CD14-positive monocyte (primary cell): ENCODE measurements around the gene SYNE4. TPM values are rescaled to one million over a fixed set of nuclear protein-coding genes. Genes with fewer than 3 reads are reported as not detected.
A peak's percentile ranks its signal among the peaks of the same experiment; 100 is the strongest.

Source experiments
- DNase-seq, 3 donors: peaks; one replicate each; pipeline ENCODE4 v3.0.0-alpha.2; 2011 to 2022
- H2AFZ ChIP-seq: 2 replicates; pipeline ENCODE4 v1.6.0; 2012; ENCODE audit warnings: mild to moderate bottlenecking, low read depth, low read length, inconsistent platforms; ENCODE audit not compliant: insufficient read depth, poor library complexity, severe bottlenecking
- H3K27ac ChIP-seq, 2 donors: 1 replicate in 1 of 2; 2 replicates in 1 of 2; pipeline ENCODE4 v1.5.1; 2012 to 2013; ENCODE audit warnings: low read length in 2 of 2, control low read depth in 1 of 2, inconsistent platforms in 1 of 2, low read depth in 1 of 2, mild to moderate bottlenecking in 1 of 2
- H3K27me3 ChIP-seq, 2 donors: one replicate each; pipeline versions ENCODE4 v1.6.0 to v1.6.1; 2011 to 2013; ENCODE audit warnings: low read length in 2 of 2; ENCODE audit not compliant: control insufficient read depth in 2 of 2, insufficient read depth in 2 of 2
- H3K36me3 ChIP-seq, 2 donors: replicated peaks in 1 of 2; 1 replicate in 1 of 2; 2 replicates in 1 of 2; pipeline versions ENCODE4 v1.5.1 to v1.6.1; 2012 to 2013; ENCODE audit warnings: low read length in 2 of 2, control low read depth in 1 of 2, inconsistent platforms in 1 of 2, mild to moderate bottlenecking in 1 of 2; ENCODE audit not compliant: insufficient read depth in 2 of 2, control insufficient read depth in 1 of 2
- H3K4me1 ChIP-seq, 2 donors: 1 replicate in 1 of 2; 2 replicates in 1 of 2; pipeline versions ENCODE4 v1.5.1 to v1.6.1; 2012 to 2013; ENCODE audit warnings: low read length in 2 of 2, control low read depth in 1 of 2, inconsistent platforms in 1 of 2, mild to moderate bottlenecking in 1 of 2, moderate library complexity in 1 of 2; ENCODE audit not compliant: insufficient read depth in 2 of 2, control insufficient read depth in 1 of 2
- H3K4me2 ChIP-seq: replicated peaks from 2 replicates; pipeline ENCODE3; 2012; ENCODE audit warnings: low read length, moderate library complexity, mild to moderate bottlenecking; ENCODE audit not compliant: poor library complexity, severe bottlenecking; ENCODE audit errors: extremely low read depth
- H3K4me3 ChIP-seq, 3 experiments: fragments of 200-600 bp in 1 of 3; sonication (generic) in 1 of 3; replicated peaks in 1 of 3; 1 replicate in 2 of 3; 2 replicates in 1 of 3; pipeline ENCODE4 v1.5.1; 2011 to 2013; ENCODE audit warnings: low read length in 3 of 3, mild to moderate bottlenecking in 3 of 3, control low read depth in 2 of 3, low read depth in 2 of 3, inconsistent platforms in 1 of 3, moderate library complexity in 1 of 3
- H3K79me2 ChIP-seq: 2 replicates; pipeline ENCODE4 v1.6.0; 2012; ENCODE audit warnings: mild to moderate bottlenecking, control low read depth, inconsistent platforms, low read length, moderate library complexity; ENCODE audit not compliant: insufficient read depth
- H3K9ac ChIP-seq: 2 replicates; pipeline ENCODE4 v1.6.0; 2017; ENCODE audit warnings: low read length, mild to moderate bottlenecking; ENCODE audit not compliant: insufficient read depth, poor library complexity, severe bottlenecking
- H3K9me3 ChIP-seq, 2 donors: replicated peaks in 1 of 2; 1 replicate in 1 of 2; 2 replicates in 1 of 2; pipeline versions ENCODE4 v1.5.1 to v1.6.1; 2012 to 2013; ENCODE audit warnings: low read length in 2 of 2, control low read depth in 1 of 2; ENCODE audit not compliant: control insufficient read depth in 1 of 2, insufficient read depth in 1 of 2
- H4K20me1 ChIP-seq: 2 replicates; pipeline ENCODE4 v1.6.0; 2012; ENCODE audit warnings: mild to moderate bottlenecking, low read length, control low read depth, moderate library complexity; ENCODE audit not compliant: insufficient read depth
- H3K27ac Mint-ChIP-seq, 7 donors: one replicate each; pipeline ENCODE4 v1.8.0; 2020; ENCODE audit warnings: mild to moderate bottlenecking in 7 of 7, mixed read lengths in 7 of 7, moderate library complexity in 6 of 7, inconsistent platforms in 2 of 7
- H3K27me3 Mint-ChIP-seq, 3 donors: one replicate each; pipeline ENCODE4 v1.8.0; 2021 to 2022; ENCODE audit warnings: low read depth in 3 of 3, mild to moderate bottlenecking in 3 of 3, mixed read lengths in 3 of 3, moderate library complexity in 3 of 3, inconsistent platforms in 1 of 3
- H3K36me3 Mint-ChIP-seq, 2 donors: one replicate each; pipeline ENCODE4 v1.8.0; 2020; ENCODE audit warnings: mixed read lengths in 2 of 2, inconsistent platforms in 1 of 2, mild to moderate bottlenecking in 1 of 2
- H3K4me1 Mint-ChIP-seq: one replicate; pipeline ENCODE4 v1.8.0; 2020; ENCODE audit warnings: mild to moderate bottlenecking, mixed read lengths
- H3K4me3 Mint-ChIP-seq, 2 donors: one replicate each; pipeline ENCODE4 v1.8.0; 2020; ENCODE audit warnings: mild to moderate bottlenecking in 2 of 2, mixed read lengths in 2 of 2, moderate library complexity in 1 of 2
- H3K9me3 Mint-ChIP-seq, 7 donors: one replicate each; pipeline ENCODE4 v1.8.0; 2020 to 2022; ENCODE audit warnings: mixed read lengths in 7 of 7, mild to moderate bottlenecking in 6 of 7, moderate library complexity in 6 of 7, inconsistent platforms in 2 of 7
- whole genome bisulfite sequencing: methylation state at CpG from one replicate; pipeline ENCODE4 v1.1.5; 2013; ENCODE audit warnings: missing lambda C conversion rate; ENCODE audit not compliant: insufficient coverage; 5-methylcytosine and 5-hydroxymethylcytosine counted together
- intact Hi-C, 2 donors: fragments of 100-400 bp; cut with micrococcal nuclease; formaldehyde crosslinking; loops; one replicate each; pipeline versions ENCODE4 v1.15.0 to v1.15.1; 2023
- polyA plus RNA-seq, 3 donors: library from polyadenylated mRNA; depleted of rRNA in 1 of 3; unstranded in 2 of 3; stranded (reverse) in 1 of 3; fragments of 300-500 nt in 2 of 3; fragments of >200 nt in 1 of 3; fragmentation: Illumina TruSeq in 2 of 3; gene quantifications; 1 replicate in 2 of 3; 2 replicates in 1 of 3; pipeline ENCODE4 v1.2.3, GENCODE V29; 2012 to 2021
- TF ChIP-seq, protein P1 (sequence below): fragments of 200-600 bp; IDR thresholded peaks from one replicate; pipeline ENCODE4 v1.8.0; 2022; ENCODE audit warnings: antibody characterized with exemption, mild to moderate bottlenecking

Gene SYNE4
- polyA plus RNA-seq, 3 donors: 0.76 TPM; not detected in 2

- Histone ChIP-seq H3K9me3 (peaks cover 4 to 9% of the 10 kb centered on the region in 2 donors), H2AFZ (no peak overlapping the region), H3K4me1 (peaks cover 0 to 9% of the 10 kb centered on the region in 2 donors), H3K4me2 (no peak overlapping the region), H3K9ac (no peak overlapping the region), H3K36me3 (no peaks in the 10 kb centered on the region), H3K27ac (no peak overlapping the region), H3K4me3 (no peak overlapping the region), H4K20me1 (no peaks in the 10 kb centered on the region), H3K27me3 (peaks cover 18 to 38% of the 10 kb centered on the region in 2 donors), H3K79me2 (no peaks in the 10 kb centered on the region)
- DNase-seq: no peak
- TF ChIP-seq, protein P1, sequence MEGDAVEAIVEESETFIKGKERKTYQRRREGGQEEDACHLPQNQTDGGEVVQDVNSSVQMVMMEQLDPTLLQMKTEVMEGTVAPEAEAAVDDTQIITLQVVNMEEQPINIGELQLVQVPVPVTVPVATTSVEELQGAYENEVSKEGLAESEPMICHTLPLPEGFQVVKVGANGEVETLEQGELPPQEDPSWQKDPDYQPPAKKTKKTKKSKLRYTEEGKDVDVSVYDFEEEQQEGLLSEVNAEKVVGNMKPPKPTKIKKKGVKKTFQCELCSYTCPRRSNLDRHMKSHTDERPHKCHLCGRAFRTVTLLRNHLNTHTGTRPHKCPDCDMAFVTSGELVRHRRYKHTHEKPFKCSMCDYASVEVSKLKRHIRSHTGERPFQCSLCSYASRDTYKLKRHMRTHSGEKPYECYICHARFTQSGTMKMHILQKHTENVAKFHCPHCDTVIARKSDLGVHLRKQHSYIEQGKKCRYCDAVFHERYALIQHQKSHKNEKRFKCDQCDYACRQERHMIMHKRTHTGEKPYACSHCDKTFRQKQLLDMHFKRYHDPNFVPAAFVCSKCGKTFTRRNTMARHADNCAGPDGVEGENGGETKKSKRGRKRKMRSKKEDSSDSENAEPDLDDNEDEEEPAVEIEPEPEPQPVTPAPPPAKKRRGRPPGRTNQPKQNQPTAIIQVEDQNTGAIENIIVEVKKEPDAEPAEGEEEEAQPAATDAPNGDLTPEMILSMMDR: no peak
- Mint-ChIP-seq H3K4me1 (peaks cover 10% of the 10 kb centered on the region), H3K27ac (no peak overlapping the region), H3K36me3 (no peaks in the 10 kb centered on the region), H3K27me3 (peaks cover 39 to 58% (median 53%) of the 10 kb centered on the region in 3 donors), H3K9me3 (peaks cover 5 to 23% (median 14%) of the 10 kb centered on the region in 7 donors), H3K4me3 (peak overlapping the region in 1 of 2 donors; percentile 53)
- intact Hi-C loops: no loop called here
- WGBS: 22% methylated on average over 10 of the region's 20 CpGs
These were observed 48.7 kb downstream of the SYNE4 start for GRCh38 chr19:35959968-35960320.

- WGBS: 14% methylated on average over 97 of the region's 97 CpGs
- Histone ChIP-seq H3K79me2 (no peaks in the 10 kb centered on the region), H3K4me3 (no peak overlapping the region), H3K27ac (no peak overlapping the region), H3K36me3 (no peaks in the 10 kb centered on the region), H4K20me1 (no peaks in the 10 kb centered on the region), H3K4me1 (peaks cover 0 to 9% of the 10 kb centered on the region in 2 donors), H2AFZ (peak overlapping the region; percentile 41), H3K4me2 (peak overlapping the region; percentile 30), H3K27me3 (peaks cover 18 to 38% of the 10 kb centered on the region in 2 donors), H3K9me3 (peaks cover 4 to 9% of the 10 kb centered on the region in 2 donors), H3K9ac (no peak overlapping the region)
- intact Hi-C loops: no loop called here
- H3K9me3 Mint-ChIP-seq: peaks cover 5 to 23% (median 14%) of the 10 kb centered on the region in 7 donors
- H3K27me3 Mint-ChIP-seq: peaks cover 39 to 58% (median 53%) of the 10 kb centered on the region in 3 donors
- H3K4me1 Mint-ChIP-seq: peaks cover 10% of the 10 kb centered on the region
- no peaks in the 10 kb centered on the region for H3K36me3 Mint-ChIP-seq
- TF ChIP-seq, protein P1: peak; percentile 29
- H3K27ac Mint-ChIP-seq: no peak overlapping the region
- DNase-seq: peak in 2 of 3 donors; percentile 12 to 29
- H3K4me3 Mint-ChIP-seq: peak overlapping the region in 1 of 2 donors; percentile 68
These were observed 49.3 kb downstream of the SYNE4 start for GRCh38 chr19:35959040-35959967.
